ENCODE data around the gene AUTS2.

AUTS2 gene

DNA sequence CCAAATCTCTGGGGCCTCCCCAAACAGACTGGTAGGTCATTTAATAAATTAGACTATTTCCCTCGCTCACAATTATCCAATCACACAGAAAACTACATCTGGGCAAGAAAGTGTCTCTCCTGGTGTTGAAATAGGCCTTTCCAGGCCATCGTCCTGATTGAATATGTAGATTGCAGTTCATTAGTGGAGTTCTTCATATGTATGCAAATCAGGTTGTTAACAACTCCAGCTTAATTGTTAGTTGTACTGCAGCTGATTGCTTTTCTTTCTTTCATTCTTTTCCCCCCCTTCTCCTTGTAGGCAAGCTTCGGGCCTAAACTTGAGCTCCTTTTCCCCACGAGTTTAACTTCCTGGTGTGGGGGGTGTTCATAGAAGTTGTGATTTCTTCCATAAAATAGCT lies 1174.6 kb downstream of the AUTS2 start:
- TF ChIP-seq, protein P1, sequence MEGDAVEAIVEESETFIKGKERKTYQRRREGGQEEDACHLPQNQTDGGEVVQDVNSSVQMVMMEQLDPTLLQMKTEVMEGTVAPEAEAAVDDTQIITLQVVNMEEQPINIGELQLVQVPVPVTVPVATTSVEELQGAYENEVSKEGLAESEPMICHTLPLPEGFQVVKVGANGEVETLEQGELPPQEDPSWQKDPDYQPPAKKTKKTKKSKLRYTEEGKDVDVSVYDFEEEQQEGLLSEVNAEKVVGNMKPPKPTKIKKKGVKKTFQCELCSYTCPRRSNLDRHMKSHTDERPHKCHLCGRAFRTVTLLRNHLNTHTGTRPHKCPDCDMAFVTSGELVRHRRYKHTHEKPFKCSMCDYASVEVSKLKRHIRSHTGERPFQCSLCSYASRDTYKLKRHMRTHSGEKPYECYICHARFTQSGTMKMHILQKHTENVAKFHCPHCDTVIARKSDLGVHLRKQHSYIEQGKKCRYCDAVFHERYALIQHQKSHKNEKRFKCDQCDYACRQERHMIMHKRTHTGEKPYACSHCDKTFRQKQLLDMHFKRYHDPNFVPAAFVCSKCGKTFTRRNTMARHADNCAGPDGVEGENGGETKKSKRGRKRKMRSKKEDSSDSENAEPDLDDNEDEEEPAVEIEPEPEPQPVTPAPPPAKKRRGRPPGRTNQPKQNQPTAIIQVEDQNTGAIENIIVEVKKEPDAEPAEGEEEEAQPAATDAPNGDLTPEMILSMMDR (IDR thresholded peaks at IDR 0.05; ENCODE audit: unreplicated experiment in 3 of 3), result no peak
- H3K4me3 Mint-ChIP-seq, result no peak overlapping the region
- H3K36me3 Mint-ChIP-seq (ENCODE audit: low read depth), result peaks cover 86% of the 10 kb centered on the region

DNA sequence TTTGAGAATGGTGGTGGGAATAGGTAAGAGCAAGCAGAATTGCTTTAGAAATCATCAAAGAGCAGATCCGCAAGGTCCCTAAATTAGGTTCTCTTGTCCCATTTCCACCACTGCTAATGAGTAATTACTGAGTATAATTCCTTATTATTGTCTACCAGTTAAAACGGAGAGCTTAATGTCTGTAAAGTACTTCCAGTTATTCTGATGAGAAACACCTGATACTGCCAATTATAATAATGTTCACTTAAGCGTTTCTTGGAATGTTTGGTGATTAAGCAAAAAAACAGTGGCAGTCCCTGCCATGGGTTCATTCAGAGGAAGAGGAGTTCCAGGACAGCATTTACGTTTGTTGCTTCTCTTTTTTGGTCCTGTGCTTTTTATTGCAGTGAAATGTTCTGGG lies 1175.1 kb downstream of the AUTS2 start:
- H3K36me3 Mint-ChIP-seq (ENCODE audit: low read depth), result peaks cover 88% of the 10 kb centered on the region
- TF ChIP-seq, protein P1 (IDR thresholded peaks at IDR 0.05; ENCODE audit: unreplicated experiment in 3 of 3), result no peak
- H3K9me3 Mint-ChIP-seq, result no peaks in the 10 kb centered on the region
- no peak overlapping the region for H3K4me3 Mint-ChIP-seq
- H3K4me1 Mint-ChIP-seq, result peaks cover 43% of the 10 kb centered on the region
- H3K27me3 Mint-ChIP-seq (ENCODE audit: low read depth), result no peaks in the 10 kb centered on the region
- H3K27ac Mint-ChIP-seq, result peak overlapping the region in 2 of 3 experiments; percentile 28 to 54

More for the DNA sequence above, 1174.6 kb downstream of the AUTS2 start:
- Mint-ChIP-seq H3K27ac (no peak overlapping the region), H3K4me1 (peaks cover 43% of the 10 kb centered on the region), H3K27me3 (ENCODE audit: low read depth) (no peaks in the 10 kb centered on the region), H3K9me3 (no peaks in the 10 kb centered on the region)

DNA sequence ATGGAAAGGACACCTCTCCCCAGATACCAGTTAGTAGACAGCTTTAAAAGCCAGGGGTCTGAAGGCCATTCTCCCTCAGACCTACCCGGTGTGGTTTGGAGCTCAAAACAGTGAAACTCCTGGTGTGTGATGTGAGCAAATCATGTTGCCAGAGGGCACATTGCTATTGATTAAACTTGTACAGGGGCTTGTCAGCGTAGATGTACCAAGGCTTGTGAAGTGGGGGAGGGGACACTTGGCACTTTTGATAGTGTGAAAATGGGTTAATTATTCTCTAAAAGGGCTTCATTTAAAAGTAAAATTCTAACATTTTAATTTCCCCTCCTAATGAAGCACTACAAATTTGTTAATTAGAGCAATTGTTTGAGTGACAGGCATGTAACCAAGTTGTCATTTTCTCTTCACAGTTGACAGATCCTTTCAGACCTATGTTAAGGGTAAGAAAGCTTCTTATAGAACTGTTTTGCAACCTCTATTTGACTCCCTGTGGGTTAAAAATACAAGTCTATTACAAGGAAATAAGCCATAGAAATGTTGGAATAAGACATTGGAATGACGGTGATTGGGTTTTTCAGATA lies 1176.8 kb downstream of the AUTS2 start:
- Mint-ChIP-seq H3K36me3 (ENCODE audit: low read depth) (peaks cover 93% of the 10 kb centered on the region), H3K27ac (peak overlapping the region in 2 of 3 experiments; percentile 28 to 54), H3K4me1 (peaks cover 47% of the 10 kb centered on the region), H3K4me3 (no peak overlapping the region), H3K9me3 (no peaks in the 10 kb centered on the region), H3K27me3 (ENCODE audit: low read depth) (no peaks in the 10 kb centered on the region)
- TF ChIP-seq, protein P1 (IDR thresholded peaks at IDR 0.05; ENCODE audit: unreplicated experiment in 3 of 3), result no peak

DNA sequence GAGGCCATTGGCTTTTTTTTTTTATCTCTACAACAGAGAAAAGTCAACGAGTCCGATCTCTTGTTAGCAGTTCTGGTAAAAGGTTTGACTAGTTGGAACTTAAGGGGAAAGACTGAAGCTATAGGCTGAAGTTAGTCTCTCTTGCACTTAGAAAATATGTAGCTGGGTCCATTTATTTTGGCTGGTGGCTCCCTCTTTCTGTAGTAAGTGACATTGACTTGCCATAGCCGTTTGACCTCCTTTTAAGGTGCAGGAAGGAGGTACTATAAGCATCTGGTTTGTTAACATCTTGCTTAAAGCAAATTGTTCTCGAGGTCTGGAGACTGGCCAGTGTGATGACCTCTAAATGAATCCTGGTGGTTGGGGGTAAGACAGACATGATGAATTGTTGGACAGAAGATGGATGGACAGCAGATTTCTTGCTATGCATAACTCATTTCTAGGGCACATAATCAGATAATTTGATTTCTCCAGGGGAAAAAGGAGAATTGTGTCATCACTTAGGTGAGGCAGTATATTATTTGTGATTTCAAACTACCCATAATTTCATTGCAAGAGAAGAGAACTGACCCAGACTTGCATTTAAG lies 1177.4 kb downstream of the AUTS2 start:
- Mint-ChIP-seq H3K27me3 (ENCODE audit: low read depth) (no peaks in the 10 kb centered on the region), H3K4me1 (peaks cover 48% of the 10 kb centered on the region), H3K4me3 (no peak overlapping the region)

DNA sequence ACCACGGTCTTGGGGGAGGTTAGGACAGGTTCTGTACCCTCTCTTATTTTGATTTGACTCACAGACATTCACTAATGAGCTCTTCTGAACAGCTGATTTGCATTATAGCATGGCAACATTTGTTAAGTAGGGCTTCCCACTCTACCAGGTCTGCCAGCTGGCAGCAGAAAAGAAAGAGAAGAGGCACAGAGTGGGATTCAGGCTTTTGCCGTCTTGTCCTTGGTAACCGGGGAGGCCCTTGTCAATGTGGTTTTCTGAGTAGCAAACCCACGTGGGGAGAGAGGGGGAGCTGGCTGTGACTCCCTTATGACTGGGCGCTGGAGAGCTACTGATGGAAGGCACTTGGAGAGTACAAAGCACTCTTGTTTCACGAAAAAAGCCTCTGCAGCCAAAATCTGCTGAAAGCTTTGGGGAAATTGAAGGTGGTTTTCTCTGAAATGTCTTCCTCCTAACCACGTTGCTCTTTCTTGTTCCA lies 1178.4 kb downstream of the AUTS2 start:
- TF ChIP-seq, protein P1 (IDR thresholded peaks at IDR 0.05; ENCODE audit: unreplicated experiment in 3 of 3), result no peak
- Mint-ChIP-seq H3K4me1 (peaks cover 50% of the 10 kb centered on the region), H3K9me3 (no peaks in the 10 kb centered on the region), H3K27ac (peak overlapping the region in 1 of 3 experiments; percentile 59), H3K27me3 (ENCODE audit: low read depth) (no peaks in the 10 kb centered on the region), H3K36me3 (ENCODE audit: low read depth) (peaks cover 89% of the 10 kb centered on the region), H3K4me3 (no peak overlapping the region)

More for the DNA sequence above, 1177.4 kb downstream of the AUTS2 start:
- Mint-ChIP-seq H3K27ac (no peak overlapping the region), H3K36me3 (ENCODE audit: low read depth) (peaks cover 93% of the 10 kb centered on the region), H3K9me3 (no peaks in the 10 kb centered on the region)
- TF ChIP-seq, protein P1 (IDR thresholded peaks at IDR 0.05; ENCODE audit: unreplicated experiment in 3 of 3), result no peak

DNA sequence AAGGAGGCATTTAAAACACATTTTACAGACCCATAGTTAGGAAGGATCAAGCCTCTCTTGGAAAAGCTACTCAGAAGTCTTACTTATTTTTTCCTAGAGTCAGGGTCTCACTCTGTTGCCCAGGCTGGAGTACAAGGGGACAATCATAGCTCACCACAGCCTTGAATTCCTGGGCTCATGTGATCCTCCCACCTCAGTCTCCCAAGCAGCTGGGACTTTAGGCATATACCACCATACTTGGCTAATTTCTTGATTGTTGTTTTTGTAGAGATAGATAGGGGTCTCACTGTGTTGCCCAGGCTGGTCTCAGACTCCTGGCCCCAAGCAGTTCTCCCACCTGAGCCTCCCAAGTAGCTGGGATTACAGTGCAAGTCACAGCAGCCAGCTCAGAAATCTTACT lies 1179.0 kb downstream of the AUTS2 start:
- H3K4me1 Mint-ChIP-seq, result peaks cover 52% of the 10 kb centered on the region
- H3K36me3 Mint-ChIP-seq (ENCODE audit: low read depth), result peaks cover 89% of the 10 kb centered on the region
- no peak overlapping the region for H3K4me3 Mint-ChIP-seq
- TF ChIP-seq, protein P1 (IDR thresholded peaks at IDR 0.05; ENCODE audit: unreplicated experiment in 3 of 3), result no peak
- H3K27me3 Mint-ChIP-seq (ENCODE audit: low read depth), result no peaks in the 10 kb centered on the region
- no peaks in the 10 kb centered on the region for H3K9me3 Mint-ChIP-seq
- H3K27ac Mint-ChIP-seq, result peak overlapping the region in 1 of 3 experiments; percentile 59
